Measurements from ENCODE around the gene ASTN1.
"Not testable (repeated sequence)": the region's sequence is repeated elsewhere in the genome, so short reads cannot be mapped to it uniquely, and the experiment has no call there.

The ASTN1 gene

DNA sequence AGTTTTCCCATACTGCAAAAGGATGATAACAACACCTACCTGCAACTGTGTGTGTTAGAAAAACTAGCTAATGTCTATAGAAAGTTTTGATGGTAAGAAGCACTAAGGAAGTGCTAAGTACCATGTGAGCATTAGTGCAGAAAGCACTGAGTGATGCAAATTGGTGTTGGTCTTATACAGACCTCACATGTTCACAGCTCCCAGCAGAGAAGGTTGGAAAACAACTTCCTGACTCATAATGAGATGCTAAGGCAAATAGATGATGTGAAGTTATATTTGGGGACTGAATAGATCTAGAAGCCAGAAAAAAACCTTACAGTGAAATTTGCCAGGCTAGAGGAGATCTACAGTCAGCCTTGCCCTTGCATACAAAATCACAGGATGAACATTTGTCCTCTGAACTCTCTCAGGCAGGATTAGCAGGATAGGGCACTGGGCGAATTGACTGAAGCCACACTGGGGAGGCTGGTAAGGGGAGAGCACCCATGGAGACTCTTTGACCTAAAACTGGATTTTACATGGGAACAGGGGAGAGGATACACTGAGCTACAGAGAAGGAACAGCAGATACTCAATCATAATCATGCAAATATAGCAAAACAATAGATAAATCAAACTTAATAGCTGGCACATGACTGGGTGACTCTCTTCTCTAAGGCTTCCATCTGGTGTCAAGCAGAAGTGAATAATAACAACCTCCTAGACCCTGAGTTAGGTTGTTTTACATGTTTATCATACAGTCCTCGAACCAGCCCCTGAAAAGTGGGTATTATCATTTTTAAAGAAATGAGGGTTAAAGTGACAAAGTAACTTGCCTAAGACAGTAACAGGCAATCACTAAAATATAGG lies 61.3 kb downstream of the ASTN1 start:
- no peak for DNase-seq

DNA sequence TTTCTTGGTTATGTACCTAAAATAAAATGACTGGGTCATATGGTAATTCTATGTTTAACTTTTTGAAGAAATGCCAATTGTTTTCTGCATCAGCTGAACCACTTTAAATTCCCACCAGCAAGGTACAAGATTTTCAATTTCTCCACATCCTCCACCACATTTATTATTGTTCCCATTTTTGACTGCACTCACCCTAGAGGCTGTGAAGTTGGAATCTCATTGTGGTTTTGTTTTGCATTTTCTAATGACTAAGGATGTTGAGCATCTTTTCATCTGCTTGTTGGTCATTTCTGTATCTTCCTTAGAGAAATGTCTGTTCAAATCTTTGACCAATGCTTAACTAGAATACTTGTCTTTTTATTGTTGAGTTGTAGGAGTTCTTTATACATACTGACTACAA lies 72.5 kb downstream of the ASTN1 start:
- no peak for DNase-seq

DNA sequence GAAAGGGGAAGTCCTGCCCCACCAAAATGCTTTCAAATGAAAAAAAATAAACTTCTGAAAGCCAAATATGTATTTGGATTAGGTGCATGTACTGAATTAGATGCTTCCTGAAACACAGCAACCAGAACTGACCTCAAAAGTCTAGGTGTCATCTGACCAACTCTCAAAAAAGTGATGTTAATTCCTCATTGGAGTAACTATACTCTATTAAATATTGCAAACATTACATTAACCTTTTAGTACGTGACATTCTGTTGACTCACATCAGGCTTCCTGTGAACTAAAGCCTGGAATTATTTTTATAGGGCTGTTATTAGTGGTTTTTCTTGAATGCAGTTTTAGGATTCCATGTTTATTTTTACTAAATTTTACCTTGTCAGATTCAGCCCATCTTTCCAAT lies 73.5 kb downstream of the ASTN1 start:
- no peak for DNase-seq

DNA sequence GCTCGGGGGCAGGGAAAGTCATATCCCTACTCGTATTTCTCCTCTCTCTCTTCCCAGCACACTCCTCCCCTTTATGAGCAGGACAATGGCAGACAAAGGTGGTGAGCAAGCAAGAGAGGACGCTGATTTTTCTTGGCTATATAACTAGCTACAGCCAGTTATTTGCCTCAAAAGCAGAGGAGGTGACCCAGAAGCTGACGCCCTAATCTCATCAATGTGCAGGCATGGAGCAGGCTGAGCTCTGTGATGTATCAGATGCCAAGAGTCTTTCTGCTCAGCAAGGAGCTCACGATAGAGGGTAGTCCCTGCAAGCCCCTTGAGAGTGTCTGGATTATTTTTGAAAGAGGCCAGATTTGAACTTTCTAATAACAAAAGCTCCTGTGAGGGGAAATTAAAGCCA lies 75.5 kb downstream of the ASTN1 start:
- DNase-seq, result no peak

DNA sequence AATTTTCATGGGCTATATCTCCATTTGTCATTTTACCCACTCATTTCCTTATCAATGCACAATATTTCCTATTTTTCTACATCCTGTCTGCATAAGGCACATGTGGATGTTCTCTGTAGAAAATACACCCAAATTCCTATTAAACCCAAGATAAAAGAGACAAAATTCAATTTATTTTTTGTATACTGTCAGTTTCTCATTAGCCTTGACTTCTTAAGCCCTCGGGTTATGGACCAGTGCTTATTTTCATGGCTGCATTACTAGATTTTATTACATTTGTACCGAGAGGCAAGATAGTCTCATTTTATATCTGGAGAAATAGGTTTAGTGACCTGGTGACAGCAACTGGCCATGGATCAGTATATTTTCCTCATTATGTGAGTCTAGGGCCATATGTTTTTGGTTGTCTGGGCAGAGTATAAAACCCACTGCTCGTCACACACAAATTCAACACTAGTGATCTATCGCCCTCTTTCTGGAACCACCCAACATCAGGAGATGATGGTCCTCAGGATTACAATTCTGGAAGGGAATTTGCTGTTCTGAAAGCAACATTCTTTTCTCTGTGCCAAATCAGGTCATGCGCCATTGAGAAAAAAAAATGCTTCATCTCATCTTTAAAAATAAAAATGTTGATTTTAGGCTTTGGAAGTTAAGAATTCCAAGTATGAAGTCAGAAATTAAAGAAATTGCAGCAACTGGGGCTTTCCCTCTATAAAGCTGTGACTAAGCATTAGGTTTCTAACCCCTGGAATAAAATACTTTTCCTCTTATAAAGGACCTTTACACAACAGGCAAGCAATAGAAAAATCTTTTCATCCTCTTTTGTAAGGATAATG lies 81.4 kb downstream of the ASTN1 start:
- DNase-seq, result no peak

DNA sequence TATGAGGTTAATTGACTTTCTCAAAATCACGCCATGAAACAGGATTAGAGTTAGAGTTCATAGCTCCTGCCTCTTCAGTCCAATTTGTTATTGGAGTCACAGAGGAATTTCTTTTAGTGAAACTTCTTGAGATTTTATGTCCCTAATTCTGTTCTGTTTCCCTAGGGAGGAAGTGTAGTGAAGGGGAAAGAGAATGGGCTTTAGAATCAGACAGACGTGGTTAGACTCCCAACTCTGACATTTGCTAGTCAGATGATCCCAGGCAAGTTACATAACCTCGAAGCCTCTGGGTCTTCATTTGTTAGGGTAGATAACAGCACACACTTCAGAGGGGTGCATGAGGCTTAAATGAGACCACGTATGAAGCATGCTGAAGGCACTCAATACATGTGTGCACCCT lies 83.9 kb downstream of the ASTN1 start:
- DNase-seq, result no peak

DNA sequence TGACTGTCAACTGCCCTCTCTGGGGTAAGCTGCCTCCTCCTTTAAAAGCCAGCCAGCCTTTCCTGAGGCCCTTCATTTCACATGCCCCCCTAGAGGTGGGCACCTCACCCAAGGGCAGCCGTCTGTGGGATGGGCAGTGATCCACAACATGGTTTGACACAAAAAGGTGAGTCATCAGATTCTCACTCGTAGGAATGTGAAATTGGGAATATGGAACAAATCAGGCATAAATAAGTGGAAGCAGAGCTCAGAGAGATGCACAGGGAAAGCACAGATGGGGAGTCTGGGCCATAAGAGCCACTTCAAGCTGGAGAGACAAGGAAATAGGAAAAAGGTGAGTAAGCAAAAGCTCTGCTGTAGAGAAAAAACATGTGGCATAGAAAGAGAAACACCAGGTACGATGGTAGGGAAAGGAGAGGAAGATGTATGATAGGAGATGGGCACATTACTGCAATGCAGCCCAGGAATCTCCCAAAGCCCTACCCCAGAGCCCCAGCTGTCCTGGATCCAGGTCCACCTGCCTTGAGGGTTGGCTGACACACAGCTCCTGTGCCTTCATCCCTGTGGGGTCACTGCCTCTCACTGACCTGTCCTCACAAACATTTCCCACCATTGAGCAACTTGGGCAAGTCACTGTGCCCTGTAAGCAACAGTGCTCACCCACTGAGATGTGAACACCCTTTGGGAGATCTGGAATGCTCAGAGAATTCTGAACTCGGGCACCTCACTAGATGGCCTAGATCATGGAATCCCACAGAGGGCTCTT lies 86.6 kb downstream of the ASTN1 start:
- no peak for DNase-seq

DNA sequence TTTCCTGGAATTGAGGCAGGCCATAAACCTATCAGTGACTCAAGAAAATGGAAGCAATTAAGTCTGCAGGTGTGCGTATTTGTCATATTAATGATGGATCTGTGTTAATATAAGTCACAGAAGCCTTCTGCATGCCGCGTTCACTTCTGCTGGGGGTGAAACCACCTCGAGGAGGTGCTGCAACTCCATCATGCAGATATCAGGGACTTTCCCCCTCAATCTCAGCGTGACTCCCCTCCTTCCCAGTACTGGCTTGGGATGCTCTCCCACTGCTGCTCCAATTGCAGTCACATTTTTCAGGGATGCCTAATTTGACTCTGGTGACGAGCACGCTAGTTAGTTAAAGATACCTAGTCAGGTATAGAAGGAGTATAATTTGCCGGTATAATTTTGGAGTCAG lies 87.5 kb downstream of the ASTN1 start:
- no peak for DNase-seq

DNA sequence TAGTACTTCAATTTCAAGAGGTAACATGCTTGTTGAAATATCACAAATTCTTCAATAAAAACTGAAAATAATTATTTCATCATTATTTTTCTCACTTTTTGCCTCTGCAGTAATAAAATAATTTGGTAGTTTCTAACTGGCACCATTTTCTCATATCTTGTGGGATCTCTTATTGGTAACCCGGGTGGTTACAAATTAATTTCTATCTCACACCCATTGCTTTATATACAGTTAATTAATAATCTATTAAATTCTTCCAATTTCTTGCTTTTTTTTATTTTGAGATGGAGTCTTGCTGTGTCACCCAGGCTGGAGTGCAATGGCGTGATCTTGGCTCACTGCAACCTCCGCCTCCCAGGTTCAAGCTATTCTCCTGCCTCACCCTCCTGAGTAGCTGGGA lies 89.7 kb downstream of the ASTN1 start:
- not testable (repeated sequence) for DNase-seq

DNA sequence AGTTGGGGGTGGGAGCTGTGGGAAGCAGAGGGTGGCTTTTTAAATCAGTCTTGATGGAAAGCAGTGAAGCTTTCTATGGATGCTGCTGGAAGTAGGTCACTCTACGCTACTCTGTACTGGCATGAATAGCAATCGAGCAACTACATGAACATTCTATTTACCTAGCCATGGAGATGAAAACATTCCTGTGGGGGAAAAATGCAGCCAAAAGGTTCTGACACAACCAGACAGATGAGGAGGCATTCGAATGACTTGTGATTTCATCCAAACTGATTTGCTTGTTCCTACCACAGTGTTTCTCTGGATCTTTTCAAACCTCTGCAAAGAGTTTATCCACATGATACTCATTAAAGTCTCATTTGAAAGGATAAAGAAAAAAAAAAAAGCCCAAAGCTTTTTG lies 95.0 kb downstream of the ASTN1 start:
- no peak for DNase-seq

DNA sequence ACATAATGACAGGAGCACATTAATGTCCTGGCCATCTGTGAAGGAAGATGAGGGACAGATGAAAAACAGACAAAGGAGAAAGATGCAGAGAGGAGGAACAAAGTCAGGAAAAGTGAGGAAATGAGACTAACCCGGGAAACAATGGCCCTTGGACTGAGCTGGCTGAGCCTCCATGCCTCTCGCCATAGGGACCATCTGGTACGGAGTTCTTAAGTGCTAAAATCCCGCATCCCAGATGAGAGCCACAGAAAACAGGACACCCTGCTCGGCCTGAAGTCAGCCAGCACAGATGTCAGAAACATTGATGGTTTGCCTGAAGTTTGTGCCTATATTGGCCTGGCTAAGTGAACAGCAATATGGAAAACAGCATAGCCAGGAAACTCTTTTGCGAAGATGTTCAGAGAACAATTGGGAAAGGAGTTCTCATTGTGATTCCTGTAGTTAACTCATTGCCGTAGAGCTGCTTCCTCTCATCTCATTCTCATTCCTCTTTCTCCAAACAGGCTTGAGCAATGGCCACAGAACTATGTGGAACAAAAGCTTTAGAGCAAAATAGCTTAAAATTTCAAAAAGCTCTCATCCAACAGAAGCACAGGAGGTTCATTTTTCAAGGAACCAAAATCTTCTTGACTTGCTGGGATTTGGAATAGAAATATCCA lies 96.6 kb downstream of the ASTN1 start:
- DNase-seq, result no peak

DNA sequence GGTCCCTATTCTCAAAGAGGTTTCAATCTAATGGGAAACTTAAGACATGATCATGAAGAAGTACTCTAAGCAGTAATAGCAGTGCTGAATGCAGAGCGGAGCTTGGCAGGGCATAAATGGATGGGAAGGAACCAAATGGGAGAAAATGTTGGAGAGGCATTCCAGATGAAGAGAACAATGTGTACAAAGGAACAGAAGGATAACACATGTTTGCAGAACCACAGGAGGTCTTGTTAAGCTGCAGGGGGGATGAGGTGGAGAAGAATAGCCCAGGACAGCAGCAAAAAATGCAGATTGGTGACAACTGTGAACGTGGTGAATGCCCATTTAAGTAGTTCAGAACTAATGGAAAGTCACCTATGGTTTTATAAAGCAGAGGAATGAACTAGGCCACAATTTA lies 99.1 kb downstream of the ASTN1 start:
- no peak for DNase-seq

DNA sequence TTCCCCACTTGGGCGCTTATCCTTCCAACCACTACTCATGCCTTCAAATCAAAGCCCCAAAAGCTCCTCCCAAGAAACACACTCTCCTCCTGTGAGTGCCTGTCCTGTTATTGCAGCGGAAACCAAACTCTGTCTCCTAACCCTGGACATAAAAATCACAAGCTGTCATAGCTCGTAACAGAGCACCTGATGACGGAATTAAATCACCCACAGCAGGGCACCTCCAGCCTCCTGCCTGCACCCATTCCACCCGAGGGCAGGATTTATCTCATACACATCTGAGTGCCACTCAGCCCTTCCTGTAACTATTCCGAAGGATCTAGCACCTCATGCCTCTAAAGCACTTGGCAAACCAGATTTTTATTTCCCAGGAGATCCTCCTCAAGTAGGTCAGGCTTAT lies 100.9 kb downstream of the ASTN1 start:
- DNase-seq, result no peak

DNA sequence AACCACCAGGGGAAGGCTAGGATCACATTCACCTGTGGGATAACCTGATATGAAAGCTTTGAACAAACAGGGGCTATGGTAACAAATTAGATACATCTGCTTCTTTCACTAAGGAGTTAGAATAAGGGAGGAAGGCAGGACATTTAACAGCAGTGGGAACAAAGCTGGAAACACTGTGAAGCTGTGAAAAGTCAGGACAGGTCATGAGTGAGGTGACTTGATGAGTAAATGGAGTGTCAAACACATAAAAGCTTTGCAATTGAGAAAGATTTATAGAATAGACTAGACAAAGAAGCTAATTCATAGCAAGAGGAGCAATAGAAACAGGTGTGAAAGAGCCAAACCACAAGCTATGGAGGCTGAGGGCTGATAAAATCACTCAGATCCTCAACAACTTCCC lies 110.0 kb downstream of the ASTN1 start:
- no peak for DNase-seq

DNA sequence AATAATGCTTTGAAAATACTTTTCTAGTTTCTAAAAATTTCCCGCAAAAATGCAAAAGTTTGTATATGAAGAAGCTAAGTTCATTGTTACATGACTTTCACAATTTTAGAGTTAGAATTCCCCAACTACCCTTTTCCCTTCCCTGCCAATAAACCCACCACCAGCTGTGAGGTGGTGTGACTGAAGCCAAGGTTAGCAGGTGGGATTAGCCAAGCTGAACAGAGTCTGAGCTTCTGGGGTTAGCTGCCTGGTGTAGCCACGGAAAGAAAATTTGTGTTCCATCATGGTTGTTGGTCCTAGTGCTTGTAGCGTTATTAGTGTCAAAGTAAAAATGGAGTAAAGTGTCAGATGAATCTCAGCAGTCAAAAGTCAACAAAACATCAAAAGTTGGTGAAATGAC lies 110.9 kb downstream of the ASTN1 start:
- DNase-seq, result no peak

DNA sequence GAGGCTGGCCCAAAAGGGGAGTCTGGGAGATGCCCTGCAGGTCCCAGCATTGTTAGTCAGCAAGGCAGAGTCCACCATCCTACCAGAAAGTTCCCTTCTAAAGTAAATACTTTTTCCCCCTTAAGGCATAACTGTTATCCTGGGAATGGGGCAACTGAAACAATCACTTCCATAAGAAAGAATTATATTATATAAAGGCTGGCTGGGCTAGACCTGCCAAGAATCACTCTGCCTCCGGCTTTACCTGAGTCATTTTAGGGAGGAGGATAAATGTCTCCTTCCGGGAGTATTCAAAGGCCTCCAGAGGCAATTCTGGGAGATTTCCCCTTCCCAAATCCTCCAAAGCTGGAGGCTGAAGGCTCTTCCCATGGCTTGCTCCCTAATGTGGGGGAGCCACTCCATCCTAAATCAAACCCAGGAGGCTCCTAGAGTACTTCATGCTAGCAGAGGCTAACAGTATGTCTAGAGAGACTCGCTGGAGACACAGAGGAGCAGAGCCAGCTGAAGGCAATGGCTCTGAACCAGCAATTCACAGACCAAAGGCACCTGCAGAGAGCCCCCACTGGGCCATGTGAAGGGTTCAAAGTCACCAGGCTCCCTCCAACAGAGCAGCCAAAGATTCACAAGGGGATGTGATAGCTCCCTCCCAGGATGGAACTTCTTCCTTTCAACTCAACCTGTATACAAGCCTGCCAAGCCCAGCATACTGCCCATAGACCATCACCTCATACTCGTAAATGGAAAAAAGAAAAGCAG lies 116.0 kb downstream of the ASTN1 start:
- no peak for DNase-seq

DNA sequence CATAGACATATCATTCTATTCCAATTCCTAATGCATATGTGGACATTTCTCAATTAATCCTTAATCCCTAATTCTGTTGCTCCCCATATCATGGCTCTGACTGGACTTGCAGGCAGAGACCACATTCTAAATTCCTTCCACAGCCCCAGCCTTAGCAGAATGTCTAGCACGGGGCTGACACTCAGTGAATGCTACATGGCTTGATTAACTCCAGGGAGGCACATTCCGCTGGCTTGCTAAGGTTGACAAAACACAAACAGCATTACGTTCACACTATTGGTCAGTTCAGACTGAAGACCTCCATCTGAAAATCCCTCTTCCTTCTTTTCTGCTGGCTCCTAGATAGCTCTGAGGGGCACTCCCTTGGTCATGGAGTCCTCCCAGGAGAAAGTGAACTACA lies 119.4 kb downstream of the ASTN1 start:
- DNase-seq, result no peak

DNA sequence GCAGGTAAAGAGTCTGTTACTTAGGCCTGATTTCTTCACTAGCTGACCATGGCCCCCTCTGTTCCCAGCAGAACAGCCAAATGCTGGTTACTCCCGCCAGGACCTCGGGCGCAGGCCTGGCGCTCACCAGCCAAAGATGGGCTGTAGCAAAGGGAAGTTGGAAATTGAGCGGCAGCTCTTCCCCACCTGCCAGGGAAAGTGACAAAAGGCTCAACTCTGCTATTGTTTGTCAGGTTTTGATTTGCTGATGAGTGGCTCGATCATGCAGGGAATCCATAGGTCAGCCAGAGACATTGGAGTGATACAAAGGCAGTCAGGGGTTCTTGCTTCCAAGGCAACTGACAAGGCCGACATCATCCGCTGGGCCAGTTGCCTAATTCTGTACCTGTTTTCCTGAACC lies 120.1 kb downstream of the ASTN1 start:
- no peak for DNase-seq

DNA sequence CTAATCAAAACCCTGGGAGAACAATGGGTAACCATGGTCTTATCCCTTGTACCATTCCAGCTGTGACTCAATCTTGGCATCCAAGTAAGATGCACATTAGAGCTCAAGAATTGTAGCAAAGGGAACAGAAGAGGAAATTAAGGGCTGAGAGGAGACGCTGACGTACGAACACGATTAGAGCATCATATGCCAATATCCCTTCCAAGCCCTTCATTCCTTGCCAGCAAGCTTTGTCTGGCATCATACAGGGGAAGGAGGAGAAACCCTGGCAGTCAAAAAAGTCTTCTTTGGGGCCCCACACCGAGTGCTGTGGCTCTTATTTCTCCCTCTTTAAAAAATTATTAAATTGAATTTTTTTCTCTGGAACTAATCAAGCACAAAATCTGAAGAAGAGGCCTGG lies 120.9 kb downstream of the ASTN1 start:
- no peak for DNase-seq

DNA sequence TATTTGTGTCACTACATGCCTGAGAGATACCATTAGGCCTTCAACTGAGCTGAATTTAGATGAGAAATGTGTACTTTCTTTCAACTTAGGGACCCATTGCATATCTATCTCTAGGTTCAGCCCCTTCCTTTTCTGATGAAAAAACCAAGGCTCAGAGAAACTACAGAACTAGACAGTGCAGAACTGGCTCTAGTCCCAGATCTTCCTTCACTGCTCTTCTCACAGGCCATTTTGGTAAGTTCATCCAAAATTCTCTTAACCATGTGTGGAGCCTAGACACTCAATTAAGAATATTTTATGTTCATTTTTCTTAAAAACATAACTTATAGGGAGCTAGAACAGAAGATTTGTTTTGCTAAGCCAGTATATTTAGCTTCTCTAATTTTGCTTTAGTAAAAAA lies 128.9 kb downstream of the ASTN1 start:
- DNase-seq, result no peak

DNA sequence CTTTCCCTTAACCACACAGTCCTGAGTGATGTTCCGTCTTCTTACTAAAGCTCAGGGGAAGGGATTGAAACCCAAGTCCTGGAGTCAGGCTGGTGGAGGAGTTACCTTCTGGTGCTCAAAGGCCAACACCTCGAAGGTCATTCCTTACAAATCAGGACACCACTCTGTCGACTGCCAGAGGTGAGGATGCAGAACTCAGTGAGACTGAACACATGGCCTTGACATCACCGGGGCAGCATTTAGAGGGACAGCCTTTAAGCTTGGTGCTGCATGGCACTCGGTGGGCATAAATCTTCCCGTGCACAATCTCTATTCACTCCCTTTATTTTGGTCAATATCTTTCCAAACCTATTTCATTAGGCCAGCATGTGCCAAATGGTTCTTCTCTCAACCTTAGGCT lies 130.9 kb downstream of the ASTN1 start:
- DNase-seq, result no peak

DNA sequence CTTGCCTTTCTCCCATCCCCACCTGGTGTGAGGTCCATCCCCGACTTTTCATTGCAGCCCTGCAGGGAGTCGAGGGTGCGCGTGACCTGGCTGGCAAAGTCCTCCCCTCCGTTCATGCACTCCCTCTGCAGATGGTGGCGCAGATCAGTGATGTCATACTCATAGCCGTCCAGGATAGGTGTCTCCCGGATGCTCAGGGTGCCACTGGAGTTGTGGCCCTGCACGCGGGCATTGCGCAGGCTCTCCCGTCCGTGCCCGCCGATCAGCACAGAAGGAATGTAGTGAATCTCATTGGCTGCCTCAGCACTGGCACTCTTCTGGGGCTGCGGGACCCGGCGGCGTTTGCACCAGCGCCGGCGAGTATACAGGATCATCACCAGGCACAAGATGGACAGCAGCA lies 132.1 kb downstream of the ASTN1 start:
- DNase-seq, result no peak

Measured in AML-193 (cell line).